HepG2 (cell line): Measurements from ENCODE around the gene ACAT2. TPM values are rescaled to one million over a fixed set of nuclear protein-coding genes. Genes with fewer than 3 reads are reported as not detected.

Experiments used
- ATF7-NPFF ChIP-seq: sonication (generic); formaldehyde crosslinking; IDR thresholded peaks from 2 replicates; pipeline ENCODE4 v1.8.1; 2023; ENCODE audit warnings: mild to moderate bottlenecking, low read depth, missing genetic modification reagents, moderate library complexity
- BRF2 ChIP-seq: sonication (generic); formaldehyde crosslinking; IDR thresholded peaks from 2 replicates; pipeline ENCODE4 v1.8.1; 2022; ENCODE audit warnings: mild to moderate bottlenecking, missing genetic modification reagents
- CENPBD1 ChIP-seq: sonication (generic); formaldehyde crosslinking; IDR thresholded peaks from 2 replicates; pipeline ENCODE4 v1.8.0; 2022; ENCODE audit warnings: missing genetic modification reagents, low read depth, mild to moderate bottlenecking, borderline replicate concordance
- HHEX ChIP-seq: IDR thresholded peaks from 2 replicates; pipeline ENCODE4 v1.6.1; 2016; ENCODE audit warnings: control low read depth
- KDM2A ChIP-seq: sonication (generic); formaldehyde crosslinking; IDR thresholded peaks from 2 replicates; pipeline ENCODE4 v1.4.0; 2020; ENCODE audit warnings: low read depth, missing genetic modification reagents, borderline replicate concordance
- KDM5B ChIP-seq: sonication (generic); formaldehyde crosslinking; IDR thresholded peaks from 2 replicates; pipeline ENCODE4 v1.4.0; 2020; ENCODE audit warnings: missing genetic modification reagents, mild to moderate bottlenecking, borderline replicate concordance
- MXD1 ChIP-seq: sonication (generic); formaldehyde crosslinking; IDR thresholded peaks from 2 replicates; pipeline ENCODE4 v1.4.0; 2020; ENCODE audit warnings: mild to moderate bottlenecking, missing genetic modification reagents
- MYPOP ChIP-seq: sonication (generic); formaldehyde crosslinking; IDR thresholded peaks from 2 replicates; pipeline ENCODE4 v1.8.1; 2023; ENCODE audit warnings: mild to moderate bottlenecking, moderate library complexity, missing genetic modification reagents
- NCOA1 ChIP-seq: sonication (generic); formaldehyde crosslinking; IDR thresholded peaks from 2 replicates; pipeline ENCODE4 v1.9.0; 2021; ENCODE audit warnings: missing genetic modification reagents
- PAWR ChIP-seq: sonication (generic); formaldehyde crosslinking; IDR thresholded peaks from 2 replicates; pipeline ENCODE4 v1.4.0; 2020; ENCODE audit warnings: missing genetic modification reagents, mild to moderate bottlenecking, borderline replicate concordance
- PBX2 ChIP-seq: IDR thresholded peaks from 2 replicates; pipeline ENCODE4 v1.6.1; 2016; ENCODE audit warnings: control low read depth
- SMAD3 ChIP-seq: sonication (generic); formaldehyde crosslinking; IDR thresholded peaks from 2 replicates; pipeline ENCODE4 v1.4.0; 2020; ENCODE audit warnings: missing genetic modification reagents
- SP140L ChIP-seq: sonication (generic); formaldehyde crosslinking; IDR thresholded peaks from 2 replicates; pipeline ENCODE4 v1.4.0; 2020; ENCODE audit warnings: missing genetic modification reagents, borderline replicate concordance
- THAP8 ChIP-seq: sonication (generic); formaldehyde crosslinking; IDR thresholded peaks from 2 replicates; pipeline ENCODE4 v1.5.1; 2020; ENCODE audit warnings: missing genetic modification reagents, mild to moderate bottlenecking, borderline replicate concordance
- ZBTB39 ChIP-seq: sonication (generic); formaldehyde crosslinking; IDR thresholded peaks from 2 replicates; pipeline ENCODE4 v1.5.0; 2020; ENCODE audit warnings: missing genetic modification reagents
- ZMYM4 ChIP-seq: sonication (generic); formaldehyde crosslinking; IDR thresholded peaks from 2 replicates; pipeline ENCODE4 v1.8.1; 2023; ENCODE audit warnings: mild to moderate bottlenecking, missing genetic modification reagents
- ZNF563 ChIP-seq: sonication (generic); formaldehyde crosslinking; IDR thresholded peaks from 2 replicates; pipeline ENCODE4 v1.8.0; 2022; ENCODE audit warnings: mild to moderate bottlenecking, moderate library complexity, missing genetic modification reagents
- polyA plus RNA-seq, 8 experiments: library from polyadenylated mRNA; depleted of rRNA in 3 of 8; stranded (reverse) in 7 of 8; unstranded in 1 of 8; fragments of >200 nt; fragmentation: Illumina TruSeq in 4 of 8; extraction: Trizol in 4 of 8; gene quantifications; 2 replicates each; pipeline versions ENCODE4 v1.2.1 to v1.2.3, GENCODE V29; 2011 to 2016; ENCODE audit warnings: low read depth in 4 of 8, missing spikeins in 1 of 8, mixed read lengths in 1 of 8; ENCODE audit not compliant: insufficient read depth in 1 of 8
- total RNA-seq, 5 experiments: library from RNA; depleted of rRNA; stranded (reverse); fragments of >200 nt; fragmentation: Illumina TruSeq; extraction: Trizol; gene quantifications; 2 replicates each; pipeline ENCODE4 v1.2.3, GENCODE V29; 2016; ENCODE audit warnings: low read depth in 1 of 5

The ACAT2 gene
- total and polyA plus RNA-seq, 2 of the 13 experiments (the other 11 are each of a cell fraction or from before 2014, with no cell fraction given): 121 to 534 TPM

- TF ChIP-seq HHEX (CRISPR knock-in tag) (no peak), ZNF563 (CRISPR knock-in tag) (no peak), ZBTB39 (CRISPR knock-in tag) (0 out of 2 replicates have a peak, but pooled peaks have one; percentile 34), PAWR (no peak), SMAD3 (no peak), MXD1 (CRISPR knock-in tag) (peak; percentile 10; the same call in 1 of the 2 replicates), KDM5B (0 out of 2 replicates have a peak, but pooled peaks have one; percentile 27), THAP8 (CRISPR knock-in tag) (no peak), PBX2 (CRISPR knock-in tag) (0 out of 2 replicates have a peak, but pooled peaks have one; percentile 39), NCOA1 (CRISPR knock-in tag) (peak; percentile 76), ATF7-NPFF (CRISPR knock-in tag) (no peak), CENPBD1 (CRISPR knock-in tag) (no peak), ZMYM4 (0 out of 2 replicates have a peak, but pooled peaks have one; percentile 23), BRF2 (CRISPR knock-in tag) (0 out of 2 replicates have a peak, but pooled peaks have one; percentile 14), MYPOP (CRISPR knock-in tag) (0 out of 2 replicates have a peak, but pooled peaks have one; percentile 1), SP140L (CRISPR knock-in tag) (no peak), KDM2A (CRISPR knock-in tag) (0 out of 2 replicates have a peak, but pooled peaks have one; percentile 9)
Observed at GRCh38 chr6:159790956-159791598, 29.2 kb downstream of the ACAT2 start (continued).
